Right ventricle myocardium superior (tissue), 1 donor: ENCODE data around the gene LNX2. TPM values are rescaled to one million over a fixed set of nuclear protein-coding genes. Genes with fewer than 3 reads are reported as not detected.

Experiments used
- ATAC-seq: fragments of 200-7000 bp; cut with Tn5 transposase; one replicate; pipeline ENCODE4 v1.9.1; 2020; ENCODE audit warnings: mild to moderate bottlenecking; ENCODE audit not compliant: poor library complexity
- DNase-seq: peaks from one replicate; pipeline ENCODE4 v3.0.0-alpha.2; 2020
- intact Hi-C: fragments of 100-400 bp; cut with DNase I; formaldehyde crosslinking; loops from one replicate; pipeline ENCODE4 v1.11.2; 2022
- long read RNA-seq: library from polyadenylated mRNA; unstranded; transcript quantifications from one replicate; pipeline ENCODE4 v2.0.0, GENCODE V29; 2021
- total RNA-seq: library from RNA; stranded (reverse); fragmentation: NEBNext Ultra II Directional; extraction: Animal tissue kit (Norgen Biotek cat#: 25700); gene quantifications from one replicate; pipeline ENCODE4 v1.2.1, GENCODE V29; 2021
- donor health status: DM: no; HTN: yes; CAD: no; lungs with severe emphysema.

LNX2 gene
- total RNA-seq, result 9.7 TPM
- long read RNA-seq, full-length matches to known transcripts, result 10 of 23 reads
- long read RNA-seq, partial matches to known transcripts, result 10 of 23 reads
- long read RNA-seq, other reads (novel, unspliced or antisense), result 3 of 23 reads

DNA sequence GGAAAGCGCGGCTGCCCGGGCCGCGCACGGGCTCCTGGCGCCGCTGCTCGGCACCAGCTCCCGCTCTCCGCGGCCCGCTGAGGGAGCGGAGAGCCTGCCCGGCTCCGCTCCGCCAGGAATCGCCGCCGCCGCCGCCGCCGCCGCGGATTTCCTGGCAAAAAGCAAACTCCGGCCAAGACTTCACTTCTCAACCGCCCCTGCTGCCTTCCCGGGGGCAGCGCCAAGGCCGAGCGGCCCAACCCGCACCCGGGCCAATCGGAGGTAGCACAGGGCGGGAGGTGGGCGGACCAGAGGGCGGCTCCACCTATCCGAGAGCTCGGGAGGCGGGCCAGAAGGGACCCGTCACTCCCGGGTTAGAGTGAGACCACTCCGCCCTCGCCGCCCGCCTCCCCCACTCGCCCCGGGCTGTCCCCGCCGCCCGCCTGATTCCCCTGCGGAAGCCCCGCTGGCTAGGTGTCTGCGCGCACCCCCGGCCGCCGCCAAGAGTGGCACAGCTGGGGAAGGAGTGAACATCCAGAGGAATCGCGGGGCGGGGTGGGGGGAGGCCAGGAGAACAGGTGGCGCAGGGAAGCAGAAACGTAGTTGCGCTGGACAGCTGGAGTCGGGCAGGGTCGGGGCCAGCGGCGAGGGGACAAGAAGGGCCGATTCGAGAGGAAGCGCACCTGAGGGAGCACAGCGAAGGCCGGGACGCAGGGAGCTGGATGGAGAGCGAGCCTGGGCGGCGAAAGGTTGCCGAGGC, at the start of gene LNX2:
Gene LNX2 (minus strand): TSS at position 153 of the 739 bp plus-strand sequence. CDS start 38,826 bp downstream, outside the sequence.
- peak; percentile 99 for DNase-seq
- peak; percentile 96 for ATAC-seq
- intact Hi-C loops, result loop anchor here (10.0 kb wide), 1 partner anchor 196 kb away; the partner anchor contains the start of gene GTF3A

DNA sequence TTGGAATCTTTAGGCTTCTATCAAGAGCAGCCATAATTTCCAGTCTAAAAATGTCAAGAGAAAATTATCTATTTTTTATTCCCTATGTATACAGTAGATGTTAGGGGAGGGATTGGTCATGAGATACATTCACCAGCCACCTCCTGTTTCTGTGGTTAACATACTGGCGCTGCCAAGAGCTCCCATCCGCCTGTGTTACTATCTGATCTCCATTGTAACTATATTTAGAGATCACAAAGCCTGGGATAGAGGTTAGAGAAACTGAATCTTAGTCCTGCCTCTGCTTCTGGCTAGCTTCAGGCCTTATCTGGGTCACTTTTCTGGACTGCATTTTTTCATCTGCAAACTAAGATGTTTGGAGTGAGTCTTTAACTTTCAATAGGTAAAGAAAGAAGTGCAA, 47.6 kb upstream of the LNX2 start:
- DNase-seq, result peak; percentile 47
- intact Hi-C loops, result no loop called here
- ATAC-seq, result peak; percentile 79

GRCh38 chr13:27666951-27667350, 46.6 kb upstream of the LNX2 start:
- intact Hi-C loops, result no loop called here
- no peak for DNase-seq
- ATAC-seq, result no peak

- ATAC-seq (no peak), DNase-seq (no peak)
- intact Hi-C loops, result no loop called here
Observed at GRCh38 chr13:27665761-27666160, 45.4 kb upstream of the LNX2 start.

DNA sequence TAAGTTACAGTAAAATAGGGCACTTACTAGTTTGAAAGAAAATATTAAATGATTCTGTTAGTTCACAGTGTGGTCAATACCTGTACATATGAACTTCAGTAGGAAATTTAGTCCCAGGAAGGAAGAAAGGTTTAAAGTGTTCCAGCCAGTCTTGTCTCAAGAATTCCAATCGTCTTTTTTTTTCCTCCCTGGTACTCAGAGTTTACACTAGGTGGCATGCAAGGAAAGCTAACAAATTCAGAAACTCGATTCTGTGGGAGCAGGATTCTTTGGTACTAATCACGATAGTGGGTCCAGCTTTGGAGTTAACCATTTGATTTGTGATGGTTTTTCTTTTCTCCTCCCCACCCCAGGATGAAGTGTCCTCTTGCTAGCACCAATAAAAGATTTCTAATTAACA, 45.0 kb upstream of the LNX2 start:
- no peak for DNase-seq
- intact Hi-C loops, result no loop called here
- no peak for ATAC-seq

- intact Hi-C loops, result no loop called here
- DNase-seq (no peak), ATAC-seq (peak; percentile 59)
Observed at GRCh38 chr13:27663947-27664346, 43.6 kb upstream of the LNX2 start.

DNA sequence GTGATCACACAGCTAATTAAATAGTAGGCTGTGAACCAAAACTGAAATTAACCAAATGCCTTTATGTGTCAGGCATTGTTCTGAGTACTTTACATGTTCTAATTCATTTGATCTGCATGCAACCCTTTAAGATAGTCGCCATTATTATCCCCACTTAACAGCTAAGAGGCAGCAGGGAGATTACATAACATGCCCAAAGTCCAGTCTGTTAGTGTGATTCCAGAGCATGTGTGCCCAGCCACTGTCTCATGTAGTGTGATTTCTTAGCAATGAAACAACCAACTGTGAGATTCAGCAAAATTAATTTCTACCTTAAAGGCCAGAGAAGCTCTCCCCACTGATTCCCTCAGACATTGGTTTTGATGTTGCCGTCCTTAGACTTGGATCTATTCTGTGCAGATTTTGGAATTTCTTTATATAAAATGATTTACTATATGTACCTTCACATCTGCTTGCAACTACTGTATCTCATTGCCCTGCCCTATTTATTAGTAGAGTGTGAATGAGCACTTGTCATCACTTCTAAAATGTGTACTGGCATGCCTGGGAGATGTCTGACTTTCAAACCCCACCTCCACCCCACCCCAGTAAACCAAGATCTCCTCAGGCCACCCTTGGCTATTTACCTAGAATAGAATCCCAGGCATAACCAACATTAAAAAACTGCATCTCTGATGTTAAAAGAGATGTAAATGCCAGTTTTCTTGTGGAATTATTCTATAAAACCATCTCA, 42.6 kb upstream of the LNX2 start:
- intact Hi-C loops, result no loop called here
- ATAC-seq, result peak; percentile 67

DNA sequence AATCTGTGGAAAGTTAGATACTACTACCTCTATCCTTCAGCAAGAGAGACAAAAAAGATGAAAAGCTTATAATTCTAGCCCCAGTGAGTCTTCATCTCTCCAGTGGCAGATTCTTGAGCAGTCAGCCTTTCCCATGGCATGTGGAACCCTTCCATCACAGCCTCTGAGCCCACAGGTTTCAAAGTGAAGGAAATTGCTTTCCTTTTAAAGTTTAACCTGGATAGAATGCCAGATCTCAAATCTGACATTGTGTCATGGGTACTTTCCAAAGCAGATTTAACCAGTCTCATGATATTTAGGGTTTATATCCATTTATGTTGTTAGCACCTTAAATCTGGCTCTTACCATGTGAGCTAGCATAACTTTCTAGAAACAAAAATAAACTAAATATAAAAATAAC, 40.7 kb upstream of the LNX2 start:
- intact Hi-C loops, result no loop called here
- DNase-seq (no peak), ATAC-seq (no peak)

More for the DNA sequence above, 42.6 kb upstream of the LNX2 start:
- no peak for DNase-seq

DNA sequence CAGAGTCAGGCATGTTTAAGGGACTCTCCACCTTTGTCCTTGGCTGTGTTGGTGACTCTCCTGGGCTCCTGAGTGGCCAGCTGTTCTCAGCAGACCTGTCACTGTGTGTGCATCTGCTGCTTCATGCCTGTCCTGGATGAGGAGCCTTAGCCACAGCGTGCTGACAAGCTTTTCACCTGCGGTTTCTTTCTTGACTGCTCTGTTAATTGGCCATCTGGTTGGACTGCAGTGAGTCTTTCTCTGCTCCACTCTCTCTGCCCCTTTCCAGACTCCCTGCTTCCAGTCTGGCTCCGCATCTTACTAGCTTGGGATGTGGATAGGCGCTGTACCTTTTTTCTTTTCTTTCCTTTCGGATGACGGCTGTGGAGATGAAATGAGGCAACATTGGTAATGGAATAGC, 40.2 kb upstream of the LNX2 start:
- no peak for DNase-seq
- ATAC-seq, result no peak
- intact Hi-C loops, result no loop called here

- ATAC-seq (no peak), DNase-seq (no peak)
- intact Hi-C loops, result no loop called here
Observed at GRCh38 chr13:27659145-27659865, 39.0 kb upstream of the LNX2 start.

DNA sequence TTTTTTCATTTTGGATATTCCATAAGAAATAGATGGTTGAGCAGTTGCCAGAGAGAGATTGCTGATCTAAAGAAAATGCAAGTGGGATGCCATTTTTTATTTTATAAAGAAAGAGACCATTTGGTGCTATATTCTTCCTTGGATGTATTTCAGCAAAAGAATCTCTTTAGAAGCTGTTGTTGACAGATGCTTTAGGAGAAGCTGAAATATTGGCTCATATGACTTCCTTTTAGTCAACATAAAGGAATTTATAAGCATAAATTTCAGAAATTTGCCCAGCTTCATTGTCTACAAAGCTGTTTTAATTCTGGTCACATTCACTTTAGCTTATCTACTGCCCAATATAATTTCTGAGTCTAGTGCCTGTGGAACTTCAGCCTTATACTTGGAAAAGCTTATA, 38.2 kb upstream of the LNX2 start:
- ATAC-seq (no peak), DNase-seq (no peak)
- intact Hi-C loops, result no loop called here

- intact Hi-C loops, result no loop called here
- peak; percentile 45 for ATAC-seq
- DNase-seq, result no peak
Observed at GRCh38 chr13:27657724-27658123, 37.4 kb upstream of the LNX2 start.

DNA sequence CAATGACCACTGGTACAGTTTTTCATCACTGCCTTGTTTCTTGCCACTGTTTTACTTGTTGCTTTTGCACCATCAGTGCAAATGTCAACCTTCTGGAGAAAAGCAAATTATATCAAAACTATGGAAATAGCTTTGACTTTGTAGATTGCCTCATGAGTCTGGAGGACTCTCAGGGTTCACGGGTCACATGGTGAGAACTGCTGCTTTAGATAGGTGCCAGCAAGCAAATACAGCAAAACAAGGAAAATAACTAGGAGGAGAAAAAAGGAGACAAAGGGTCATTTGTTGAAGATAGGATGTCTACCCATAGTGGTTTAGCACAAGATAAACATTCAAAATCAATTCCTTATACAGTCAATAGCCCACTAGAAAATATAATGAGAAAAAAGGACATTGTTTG, 34.5 kb upstream of the LNX2 start:
- intact Hi-C loops, result no loop called here
- ATAC-seq (no peak), DNase-seq (no peak)

DNA sequence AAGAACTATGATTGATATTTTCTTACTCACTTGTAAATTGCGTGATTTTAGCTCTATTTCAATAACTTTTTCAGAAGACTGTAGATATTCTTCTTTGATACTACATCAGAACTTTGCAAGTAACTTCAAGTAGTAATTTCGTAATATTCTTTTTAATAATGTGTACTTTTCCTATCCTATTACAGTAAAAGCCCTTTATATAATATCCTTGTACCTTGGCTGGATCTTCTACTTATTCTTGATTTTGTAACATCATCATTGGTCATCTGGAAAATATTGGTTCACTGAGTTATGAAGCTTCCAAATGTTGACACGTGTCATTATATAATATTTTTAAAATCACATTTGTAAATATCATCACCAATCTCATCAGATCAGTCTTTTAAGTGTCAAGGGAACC, 33.7 kb upstream of the LNX2 start:
- no peak for DNase-seq
- no peak for ATAC-seq
- intact Hi-C loops, result no loop called here

GRCh38 chr13:27650312-27650711, 30.0 kb upstream of the LNX2 start:
- intact Hi-C loops, result no loop called here
- ATAC-seq (no peak), DNase-seq (no peak)

GRCh38 chr13:27644302-27644701, 24.0 kb upstream of the LNX2 start:
- intact Hi-C loops, result no loop called here
- ATAC-seq, result no peak
- no peak for DNase-seq

- ATAC-seq (no peak), DNase-seq (no peak)
- intact Hi-C loops, result no loop called here
Observed at GRCh38 chr13:27643334-27644132, 23.2 kb upstream of the LNX2 start.

DNA sequence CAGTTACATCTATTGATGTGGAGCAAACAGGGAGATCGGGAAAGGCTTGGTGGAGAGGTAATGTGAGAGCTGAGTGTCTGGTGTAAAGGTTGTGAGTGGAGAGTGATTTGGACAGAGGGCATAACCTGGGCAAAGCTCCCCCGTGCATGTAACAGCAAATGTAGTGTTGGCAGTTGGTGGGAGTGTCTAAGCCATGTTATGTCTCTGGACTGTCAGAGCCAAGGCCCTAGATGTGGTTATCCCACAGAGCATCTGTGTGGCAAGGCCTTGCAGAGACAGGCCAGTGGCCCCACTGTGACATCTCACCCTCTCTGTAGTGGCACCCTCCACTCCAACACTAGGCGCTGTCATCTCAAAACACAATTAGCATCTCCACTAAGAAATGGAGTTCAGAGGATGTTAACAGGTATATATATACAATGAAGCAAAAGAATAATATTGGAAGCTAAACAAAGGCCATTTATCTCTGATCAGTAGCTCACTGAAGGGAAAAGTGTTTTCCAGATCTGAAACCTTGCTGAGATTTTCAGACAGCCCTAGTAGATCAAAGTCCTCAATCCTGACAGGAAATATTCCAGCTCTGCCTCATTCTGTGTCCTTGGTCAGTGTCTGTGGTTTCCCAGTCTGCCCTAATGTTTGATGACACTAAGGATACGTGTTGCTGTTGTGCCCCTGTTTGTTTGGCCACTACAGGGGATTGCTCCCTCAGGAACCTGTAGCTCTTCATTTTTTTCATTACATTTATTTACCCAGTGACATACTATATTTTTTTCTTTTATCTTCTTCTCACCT, 21.6 kb upstream of the LNX2 start:
- intact Hi-C loops, result no loop called here
- no peak for ATAC-seq
- no peak for DNase-seq
